Psoas muscle (tissue), 8 donors: Measurements from ENCODE around the gene HSPB9. TPM values are rescaled to one million over a fixed set of nuclear protein-coding genes. Genes with fewer than 3 reads are reported as not detected.
A peak's percentile ranks its signal among the peaks of the same experiment; 100 is the strongest.

Experiments used
- ATAC-seq, 4 donors: fragments of 200-7000 bp; cut with Tn5 transposase; one replicate each; pipeline ENCODE4 v1.9.1; 2020; ENCODE audit warnings: moderate library complexity in 3 of 4, mild to moderate bottlenecking in 2 of 4
- DNase-seq, 2 donors: peaks; one replicate each; pipeline ENCODE4 v3.0.0-alpha.2; 2020
- H3K27ac ChIP-seq: fragments of 200-600 bp; one replicate; pipeline ENCODE4 v1.8.0; 2022
- H3K27me3 ChIP-seq, 3 donors: fragments of 200-600 bp in 1 of 3; one replicate each; pipeline versions ENCODE4 v1.6.1 to v1.8.0; 2013 to 2022; ENCODE audit warnings: low read length in 2 of 3, mild to moderate bottlenecking in 2 of 3, moderate library complexity in 1 of 3; ENCODE audit not compliant: insufficient read depth in 3 of 3
- H3K36me3 ChIP-seq, 2 donors: fragments of 200-600 bp in 1 of 2; one replicate each; pipeline versions ENCODE4 v1.6.1 to v1.8.0; 2013 to 2022; ENCODE audit warnings: low read depth in 1 of 2, mild to moderate bottlenecking in 1 of 2, moderate library complexity in 1 of 2; ENCODE audit not compliant: insufficient read depth in 1 of 2
- H3K4me1 ChIP-seq: fragments of 200-600 bp; one replicate; pipeline ENCODE4 v1.8.0; 2022
- H3K4me3 ChIP-seq: fragments of 200-600 bp; one replicate; pipeline ENCODE4 v1.8.0; 2022; ENCODE audit warnings: mild to moderate bottlenecking
- H3K9me3 ChIP-seq: fragments of 200-600 bp; one replicate; pipeline ENCODE4 v1.8.0; 2022
- CTCF ChIP-seq: fragments of 200-600 bp; IDR thresholded peaks from one replicate; pipeline ENCODE4 v1.8.0; 2022; ENCODE audit warnings: antibody characterized with exemption
- WGBS, 3 donors: extraction: QIAGEN DNeasy Blood & Tissue Kit; methylation state at CpG; one replicate each; pipeline versions ENCODE4 v1.1.6 to v1.1.7; 2013; 5-methylcytosine and 5-hydroxymethylcytosine counted together
- intact Hi-C, 2 donors: fragments of 100-400 bp; cut with DNase I; formaldehyde crosslinking; loops; one replicate each; pipeline versions ENCODE4 v1.11.0 to v1.14.2; 2022
- polyA plus RNA-seq, 3 donors: library from polyadenylated mRNA; stranded (reverse); fragments of 200-250 nt; gene quantifications; one replicate each; pipeline ENCODE4 v1.2.3, GENCODE V29; 2013
- total RNA-seq, 4 donors: library from RNA; stranded (reverse); fragmentation: NEBNext Ultra II Directional in 2 of 4; extraction: Animal tissue kit (Norgen Biotek cat#: 25700) in 2 of 4; gene quantifications; one replicate each; pipeline versions ENCODE4 v1.2.1 to v1.2.4, GENCODE V29; 2021 to 2023
- donor health status: healthy with polysubstance abuse.
- donor health status: DM: no; HTN: no; CAD: no; lungs with moderate emphysema.
- donor health status: Bipolar disorder and iron deficiency.
- donor health status: healthy.
- donor health status: DM: yes; HTN: yes; CAD: no.
- donor health status: DM: no; HTN: no; CAD: no.
- donor health status: DM: no; HTN: no; CAD: no.
- donor health status: DM: yes; HTN: yes; CAD: no.

HSPB9 gene
- total and polyA plus RNA-seq, 7 donors: 0.03 to 0.53 (median 0.43) TPM; not detected in 4

DNA sequence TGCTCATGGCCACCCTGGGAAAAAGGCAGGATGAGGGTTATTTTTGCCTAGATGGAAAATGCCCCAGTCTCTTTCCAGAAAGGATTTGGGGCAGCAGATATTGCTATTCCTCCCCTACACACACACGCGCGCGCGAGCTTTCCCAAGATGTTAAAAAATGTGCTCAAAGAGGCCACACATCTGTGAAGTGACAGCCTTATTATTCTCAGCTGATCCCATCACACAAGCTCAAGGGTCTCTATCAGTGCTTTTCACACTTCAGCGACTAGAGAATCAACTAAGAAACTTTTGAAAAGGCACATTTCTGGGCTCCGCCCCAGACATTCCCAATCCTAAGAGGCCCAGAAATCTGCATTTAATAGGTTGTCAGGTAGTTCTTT, 37.9 kb downstream of the HSPB9 start:
- WGBS, 3 donors: 88 to 93% (median 91%) methylated on average over 7 of the region's 7 CpGs
- no peak for ATAC-seq
- Histone ChIP-seq H3K4me3 (no peak overlapping the region), H3K4me1 (no peaks in the 10 kb centered on the region), H3K9me3 (no peaks in the 10 kb centered on the region), H3K27me3 (no peaks in the 10 kb centered on the region), H3K36me3 (no peaks in the 10 kb centered on the region), H3K27ac (no peak overlapping the region)
- intact Hi-C loops: no loop called here
- DNase-seq: no peak
- TF ChIP-seq CTCF: no peak

DNA sequence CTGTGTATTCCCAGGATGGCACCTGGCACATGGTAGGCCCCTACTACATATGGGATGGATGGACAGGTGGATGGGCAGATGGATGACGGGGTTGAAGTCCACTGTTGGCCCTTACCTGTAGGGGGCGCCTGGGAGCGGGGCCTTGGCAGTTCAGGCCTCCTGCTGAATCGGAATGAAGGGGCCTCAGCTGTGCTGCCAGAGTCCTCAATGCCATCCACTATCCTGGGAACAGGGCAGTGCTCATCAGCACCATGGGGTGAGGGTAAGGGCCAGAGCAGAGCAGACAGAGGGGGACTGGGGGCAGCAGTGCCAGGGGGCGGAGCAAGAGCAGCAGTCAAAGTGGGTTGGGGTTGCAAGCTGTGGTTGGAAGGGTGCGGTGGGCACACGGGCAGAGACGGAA, 40.5 kb downstream of the HSPB9 start:
- no peaks in the 10 kb centered on the region for H3K9me3 ChIP-seq
- TF ChIP-seq CTCF: peak; percentile 9
- H3K4me3 ChIP-seq: no peak overlapping the region
- no peaks in the 10 kb centered on the region for H3K36me3 ChIP-seq
- H3K4me1 ChIP-seq: no peaks in the 10 kb centered on the region
- H3K27me3 ChIP-seq: no peaks in the 10 kb centered on the region
- intact Hi-C loops: no loop called here
- peak in 2 of 4 donors; percentile 21 to 25 for ATAC-seq
- H3K27ac ChIP-seq: no peak overlapping the region
- WGBS, 3 donors: 47 to 51% (median 49%) methylated on average over 8 of the region's 8 CpGs
- no peak for DNase-seq

DNA sequence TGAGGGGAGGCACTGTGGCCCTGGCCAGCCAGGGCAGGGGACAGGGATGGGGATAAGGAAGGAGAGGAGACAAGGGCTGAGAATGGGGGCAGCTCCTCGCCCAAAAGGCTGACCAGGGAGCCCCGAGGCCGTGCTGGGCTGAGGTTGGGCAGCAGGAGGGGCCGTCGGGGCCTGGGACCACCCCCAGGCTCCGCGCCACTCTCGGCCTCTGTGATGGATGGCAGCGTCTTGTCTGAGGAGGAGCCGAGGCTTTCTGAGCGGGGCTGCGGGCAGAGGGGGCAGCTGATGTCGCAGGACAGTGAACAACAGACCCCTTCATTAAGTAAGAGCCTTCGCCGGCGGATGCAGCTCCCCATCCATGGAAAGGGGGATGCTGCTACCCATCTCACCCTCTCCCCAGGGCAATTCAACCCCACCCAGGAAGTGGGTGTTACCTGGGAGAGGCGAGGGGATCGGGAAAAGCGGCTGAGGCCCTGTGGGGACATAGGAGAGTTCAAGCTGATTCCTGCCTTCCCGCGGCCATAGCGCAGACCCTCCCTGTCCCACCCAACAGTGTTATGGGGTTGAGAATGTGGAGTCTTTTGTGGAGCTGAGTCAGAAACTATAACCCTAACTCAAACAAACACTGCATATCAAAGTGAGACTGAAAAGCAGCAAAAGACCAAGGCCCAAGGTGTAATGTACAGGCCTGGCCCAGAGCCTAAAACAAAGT, 41.2 kb downstream of the HSPB9 start:
- Histone ChIP-seq H3K27ac (no peak overlapping the region), H3K4me3 (no peak overlapping the region), H3K4me1 (no peaks in the 10 kb centered on the region), H3K36me3 (no peaks in the 10 kb centered on the region), H3K9me3 (no peaks in the 10 kb centered on the region), H3K27me3 (no peaks in the 10 kb centered on the region)
- intact Hi-C loops: no loop called here
- no peak for TF ChIP-seq CTCF
- 57 to 61% (median 58%) methylated on average over 22 of the region's 22 CpGs for WGBS, 3 donors
- ATAC-seq: no peak
- no peak for DNase-seq

DNA sequence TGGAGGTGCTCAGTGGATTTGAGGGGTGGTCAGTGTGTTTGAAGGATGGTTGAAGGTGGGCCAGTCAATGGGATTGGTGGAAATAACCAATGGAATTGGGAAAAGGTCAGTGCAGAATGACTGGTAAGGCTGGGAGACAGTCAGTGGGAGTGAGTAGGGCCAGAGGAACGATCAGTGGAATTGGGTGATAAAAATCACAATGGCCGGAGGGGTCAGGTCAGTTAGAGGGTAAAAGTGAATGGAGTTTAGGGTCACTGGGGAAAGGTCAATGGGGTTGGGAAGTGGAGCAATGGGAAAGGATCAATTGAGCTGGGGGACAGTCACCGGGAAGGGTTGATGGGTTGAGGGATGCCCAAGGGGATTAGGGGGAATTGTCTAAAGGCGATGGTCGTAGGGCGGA, 43.1 kb downstream of the HSPB9 start:
- ATAC-seq (no peak), DNase-seq (no peak)
- H3K36me3 ChIP-seq: no peaks in the 10 kb centered on the region
- H3K4me1 ChIP-seq: no peaks in the 10 kb centered on the region
- H3K9me3 ChIP-seq: no peaks in the 10 kb centered on the region
- H3K27ac ChIP-seq: no peak overlapping the region
- 79 to 81% (median 79%) methylated on average over 6 of the region's 6 CpGs for WGBS, 3 donors
- intact Hi-C loops: no loop called here
- TF ChIP-seq CTCF: no peak
- H3K4me3 ChIP-seq: no peak overlapping the region
- no peaks in the 10 kb centered on the region for H3K27me3 ChIP-seq
